ENCODE results near the gene SLC41A3. TPM values are rescaled to one million over a fixed set of nuclear protein-coding genes. Genes with fewer than 3 reads are reported as not detected.
"Not testable (repeated sequence)": the region's sequence is repeated elsewhere in the genome, so short reads cannot be mapped to it uniquely, and the experiment has no call there.

SLC41A3 gene
- total RNA-seq, 1 donor from 2014 or later: 17.9 TPM

DNA sequence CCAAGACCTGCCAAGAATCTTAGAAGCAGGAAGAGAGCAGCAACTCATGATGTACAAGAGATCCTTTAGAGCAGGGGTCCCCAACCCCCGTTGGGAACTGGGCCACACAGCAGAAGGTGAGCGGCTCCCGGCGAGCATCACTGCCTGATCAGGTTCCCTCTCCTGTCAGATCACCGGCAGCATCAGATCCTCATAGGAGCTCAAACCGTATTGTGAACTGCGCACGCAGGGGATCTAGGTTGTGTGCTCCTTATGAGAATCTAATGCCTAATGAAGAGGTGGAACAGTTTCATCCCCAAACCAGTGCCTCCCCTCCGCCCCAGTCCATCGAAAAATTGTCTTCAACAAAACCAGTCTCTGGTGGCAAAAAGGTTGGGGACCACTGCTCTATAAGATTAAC lies 13.8 kb downstream of the SLC41A3 start:
- intact Hi-C loops (cut with micrococcal nuclease): no loop called here
- H3K9me3 Mint-ChIP-seq: peaks cover 4% of the 10 kb centered on the region

DNA sequence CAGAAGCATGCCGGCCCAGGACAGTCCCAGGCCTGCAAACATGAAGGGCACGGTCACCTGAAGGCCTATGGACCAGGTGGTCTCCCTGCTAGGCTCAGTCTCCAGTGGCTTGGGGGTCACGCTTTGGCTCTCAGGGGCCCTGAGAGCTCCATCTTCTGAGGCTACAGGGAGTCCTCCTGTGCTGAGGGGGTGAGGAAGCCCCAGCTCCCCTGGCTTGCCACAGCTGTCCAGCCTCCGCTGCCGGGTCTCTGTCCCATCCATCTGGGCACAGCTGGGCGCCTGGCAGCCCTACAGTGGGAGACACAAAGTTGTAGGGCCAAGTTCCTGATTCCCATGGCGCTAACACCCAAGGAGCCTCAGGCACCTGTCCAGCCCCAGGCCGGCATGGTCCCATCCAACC lies 16.0 kb downstream of the SLC41A3 start:
- peaks cover 4% of the 10 kb centered on the region for H3K9me3 Mint-ChIP-seq
- H3K27me3 Mint-ChIP-seq: peaks cover 3% of the 10 kb centered on the region
- peaks cover 5% of the 10 kb centered on the region for H3K4me1 Mint-ChIP-seq
- H3K27ac Mint-ChIP-seq: no peak overlapping the region
- H3K4me3 Mint-ChIP-seq: no peak overlapping the region
- peaks cover 2% of the 10 kb centered on the region for H3K36me3 Mint-ChIP-seq (ENCODE audit: low read depth)
- intact Hi-C loops (cut with micrococcal nuclease): no loop called here
- no peak for DNase-seq

More for the DNA sequence above, 13.8 kb downstream of the SLC41A3 start:
- Mint-ChIP-seq H3K4me3 (no peak overlapping the region), H3K36me3 (ENCODE audit: low read depth) (peaks cover 2% of the 10 kb centered on the region), H3K4me1 (no peaks in the 10 kb centered on the region), H3K27ac (no peak overlapping the region), H3K27me3 (peaks cover 5% of the 10 kb centered on the region)
- no peak for DNase-seq

DNA sequence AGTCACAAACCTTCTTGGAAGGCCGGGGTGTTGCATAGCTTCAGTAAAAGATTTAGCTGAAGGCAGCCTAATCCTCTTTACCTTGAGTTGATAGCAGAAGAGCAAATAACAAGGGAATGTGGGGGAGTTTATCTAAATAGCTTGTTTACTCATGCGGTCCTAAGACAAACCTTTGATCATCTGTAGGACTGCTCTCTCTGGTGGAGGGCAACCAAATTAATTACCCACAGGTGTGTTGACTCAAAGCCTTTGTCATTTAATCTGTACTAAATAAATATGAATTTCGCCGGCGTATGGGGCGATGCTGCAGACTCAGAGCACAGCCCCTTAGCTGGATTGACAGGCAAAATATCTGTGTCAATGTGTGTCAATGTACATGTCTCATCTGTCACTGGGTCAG lies 17.2 kb downstream of the SLC41A3 start:
- H3K4me3 Mint-ChIP-seq; H3K4me1 Mint-ChIP-seq; H3K9me3 Mint-ChIP-seq; DNase-seq; H3K36me3 Mint-ChIP-seq (ENCODE audit: low read depth); H3K27me3 Mint-ChIP-seq; intact Hi-C loops (cut with micrococcal nuclease); H3K27ac Mint-ChIP-seq: not testable (repeated sequence)

DNA sequence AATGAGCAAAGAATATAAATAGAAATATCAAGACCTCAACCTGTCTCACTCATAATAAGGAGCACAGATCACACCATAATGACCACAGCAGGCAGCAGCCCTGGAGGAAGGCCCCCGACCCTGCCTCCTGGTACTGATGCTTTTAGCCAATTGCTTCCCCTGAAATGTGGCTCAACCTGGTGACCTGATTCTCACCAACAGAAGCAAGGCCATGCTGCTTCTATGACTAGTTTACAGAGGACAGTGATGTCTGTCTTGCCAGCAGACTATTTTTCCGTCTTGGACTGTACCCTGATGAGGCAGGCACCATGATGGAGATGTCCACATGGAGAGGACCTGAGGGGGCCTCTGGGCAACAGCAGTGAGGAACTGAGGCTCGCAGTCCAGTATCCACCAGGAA lies 18.0 kb downstream of the SLC41A3 start:
- Mint-ChIP-seq H3K27me3 (no peaks in the 10 kb centered on the region), H3K9me3 (no peaks in the 10 kb centered on the region), H3K4me3 (no peak overlapping the region), H3K27ac (no peak overlapping the region), H3K36me3 (ENCODE audit: low read depth) (no peaks in the 10 kb centered on the region), H3K4me1 (peaks cover 5% of the 10 kb centered on the region)
- no peak for DNase-seq
- intact Hi-C loops (cut with micrococcal nuclease): no loop called here

DNA sequence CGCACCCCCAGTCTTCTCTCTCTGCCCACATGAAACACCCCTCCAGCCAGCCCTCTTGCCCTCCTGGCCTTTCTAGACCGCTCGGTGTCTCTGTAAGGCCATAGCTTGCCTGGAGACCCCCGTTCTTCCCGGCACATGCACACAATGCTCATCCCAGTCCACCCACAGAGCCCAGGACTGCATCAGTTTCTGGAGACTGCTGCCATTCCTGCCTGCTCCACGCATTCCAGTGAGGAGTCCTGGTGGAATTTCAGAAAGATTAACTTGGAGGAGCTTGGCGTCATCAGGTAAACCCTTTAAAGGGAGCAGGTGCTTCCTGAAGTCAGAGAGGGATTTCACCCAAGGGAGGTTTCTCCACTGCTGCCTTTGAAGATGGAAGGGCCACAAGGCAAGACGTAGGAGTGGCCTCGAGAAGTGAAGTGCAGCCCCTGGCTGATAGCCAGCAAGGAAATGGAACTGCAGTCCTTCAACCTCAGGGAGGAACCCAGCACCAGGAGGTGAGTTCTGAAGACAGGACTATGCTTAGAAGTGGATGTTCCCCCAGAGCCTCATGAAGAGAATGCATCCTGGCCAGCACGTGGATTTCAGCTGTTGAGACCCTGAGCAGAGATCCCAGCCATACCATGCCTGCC lies 19.2 kb downstream of the SLC41A3 start:
- Mint-ChIP-seq H3K4me3 (no peak overlapping the region), H3K4me1 (peaks cover 5% of the 10 kb centered on the region), H3K27ac (no peak overlapping the region), H3K9me3 (no peaks in the 10 kb centered on the region), H3K27me3 (no peaks in the 10 kb centered on the region), H3K36me3 (ENCODE audit: low read depth) (no peaks in the 10 kb centered on the region)
- intact Hi-C loops (cut with micrococcal nuclease): no loop called here
- no peak for DNase-seq

DNA sequence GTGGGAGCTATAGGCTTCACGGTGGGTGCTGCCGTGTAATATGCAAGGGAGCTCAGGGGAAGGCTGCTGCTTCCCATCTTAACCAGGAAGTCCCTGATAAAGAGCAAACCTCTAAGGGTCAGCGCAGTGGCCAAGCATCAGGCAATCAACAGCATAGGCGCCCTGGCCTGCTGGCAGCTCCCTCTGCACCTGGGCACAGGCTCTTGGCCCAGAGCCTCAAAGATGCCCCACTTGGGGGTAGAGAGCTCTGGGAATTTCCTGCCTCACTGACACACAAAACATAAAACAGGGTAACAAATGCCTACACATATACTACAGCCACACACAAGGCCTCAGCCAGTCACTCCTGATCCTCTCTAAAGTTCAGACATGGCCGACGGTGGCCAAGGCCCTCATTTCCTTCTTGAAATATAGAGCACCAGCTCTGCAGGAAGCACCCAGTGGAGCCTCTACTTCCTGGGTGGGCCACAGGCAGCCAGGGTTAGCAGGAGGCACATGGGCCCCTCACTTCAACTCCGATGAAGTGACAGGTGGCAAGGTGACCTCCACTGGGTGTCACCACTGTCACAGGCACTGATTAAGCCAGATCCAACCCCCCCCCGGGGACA lies 20.5 kb downstream of the SLC41A3 start:
- peaks cover 5% of the 10 kb centered on the region for H3K4me1 Mint-ChIP-seq
- H3K4me3 Mint-ChIP-seq: no peak overlapping the region
- H3K27me3 Mint-ChIP-seq: no peaks in the 10 kb centered on the region
- peak; percentile 51 for DNase-seq
- intact Hi-C loops (cut with micrococcal nuclease): no loop called here
- no peaks in the 10 kb centered on the region for H3K9me3 Mint-ChIP-seq
- H3K36me3 Mint-ChIP-seq (ENCODE audit: low read depth): no peaks in the 10 kb centered on the region
- H3K27ac Mint-ChIP-seq: peak overlapping the region; percentile 41

DNA sequence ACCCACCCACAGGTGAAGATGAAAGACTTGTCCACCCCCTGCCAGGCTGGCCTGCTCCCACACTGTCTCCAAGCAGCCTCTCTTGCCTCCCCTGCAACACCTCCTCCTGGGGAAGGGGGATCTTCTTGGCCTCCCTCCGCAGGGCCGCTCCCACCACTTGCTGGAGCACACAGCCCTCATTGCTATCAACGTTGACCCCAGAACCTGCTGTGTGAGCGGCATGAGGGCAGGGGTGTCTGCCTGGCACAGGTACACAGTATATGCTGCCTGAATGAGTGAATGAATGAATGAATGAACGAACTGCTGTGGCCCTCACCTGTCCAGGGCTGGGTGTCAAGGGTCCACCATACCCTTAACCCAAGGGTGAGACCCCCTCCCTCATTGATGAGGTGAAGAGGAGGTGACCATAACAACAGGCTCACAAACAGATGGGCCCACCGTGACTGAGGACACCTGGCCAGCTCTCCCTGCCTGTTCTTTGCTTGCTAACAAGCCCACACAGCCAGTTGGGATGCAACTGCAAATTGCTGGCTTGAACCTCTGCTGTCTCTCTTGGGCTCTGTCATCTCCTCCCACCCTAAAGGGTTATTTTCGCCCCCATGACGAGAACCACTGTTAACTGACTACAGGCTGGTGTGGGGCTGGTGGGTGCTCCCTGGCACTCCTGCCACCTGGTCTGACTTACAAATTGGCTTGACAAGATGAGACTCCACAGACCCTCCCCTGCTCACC lies 22.5 kb downstream of the SLC41A3 start:
- Mint-ChIP-seq H3K36me3 (ENCODE audit: low read depth) (no peaks in the 10 kb centered on the region), H3K4me3 (no peak overlapping the region), H3K27ac (no peak overlapping the region), H3K27me3 (no peaks in the 10 kb centered on the region), H3K4me1 (peaks cover 5% of the 10 kb centered on the region), H3K9me3 (no peaks in the 10 kb centered on the region)
- peak; percentile 41 for DNase-seq
- intact Hi-C loops (cut with micrococcal nuclease): no loop called here

DNA sequence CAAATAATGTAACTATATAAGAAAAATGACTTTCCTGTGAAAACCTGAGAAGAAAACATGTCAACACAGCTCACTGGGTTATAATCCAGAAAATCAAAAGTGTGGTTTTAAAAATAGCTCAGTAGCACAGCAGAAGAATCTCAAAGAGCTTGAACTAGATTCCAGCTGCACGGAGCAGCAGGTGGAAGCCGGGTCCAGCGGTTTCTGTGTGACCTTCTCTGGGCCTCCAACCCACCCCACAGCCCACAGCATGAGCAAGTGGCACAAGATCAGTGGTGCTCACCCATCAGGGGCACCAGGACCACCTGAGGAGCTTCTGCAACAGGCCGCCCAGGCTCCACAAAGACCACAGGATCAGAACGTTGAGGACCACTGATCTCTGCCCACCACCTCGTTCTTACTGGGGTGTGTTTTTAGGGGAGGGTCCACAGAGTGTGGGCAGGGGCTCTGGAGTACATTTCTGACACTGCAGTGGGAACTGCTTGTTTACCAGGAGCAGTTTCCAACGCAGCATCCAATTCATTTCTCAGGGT lies 23.2 kb downstream of the SLC41A3 start:
- no peaks in the 10 kb centered on the region for H3K36me3 Mint-ChIP-seq (ENCODE audit: low read depth)
- DNase-seq: peak; percentile 49
- peaks cover 5% of the 10 kb centered on the region for H3K4me1 Mint-ChIP-seq
- no peak overlapping the region for H3K4me3 Mint-ChIP-seq
- no peaks in the 10 kb centered on the region for H3K9me3 Mint-ChIP-seq
- intact Hi-C loops (cut with micrococcal nuclease): no loop called here
- H3K27ac Mint-ChIP-seq: no peak overlapping the region
- H3K27me3 Mint-ChIP-seq: no peaks in the 10 kb centered on the region

DNA sequence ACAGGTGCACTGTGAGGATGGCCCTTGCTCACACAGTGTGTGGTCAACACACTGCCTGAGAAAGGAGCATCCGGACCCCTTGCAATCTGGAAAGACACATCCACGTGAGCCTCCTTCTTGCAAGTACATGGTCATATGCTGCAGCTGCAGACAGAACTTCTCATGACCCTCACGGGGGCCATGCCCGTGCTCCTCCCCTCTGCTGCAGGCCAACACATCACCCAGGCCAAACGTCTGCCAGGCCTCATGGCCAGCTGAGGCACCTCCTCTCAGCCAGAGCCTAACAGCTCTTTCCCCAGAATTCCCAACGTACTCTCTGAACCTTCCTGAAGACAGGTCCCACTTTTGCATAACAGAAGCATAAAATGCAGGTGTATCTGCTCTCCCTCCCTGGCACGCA lies 25.3 kb downstream of the SLC41A3 start:
- no peak for DNase-seq
- H3K4me3 Mint-ChIP-seq: no peak overlapping the region
- H3K27me3 Mint-ChIP-seq: no peaks in the 10 kb centered on the region
- no peak overlapping the region for H3K27ac Mint-ChIP-seq
- H3K4me1 Mint-ChIP-seq: peaks cover 5% of the 10 kb centered on the region
- H3K36me3 Mint-ChIP-seq (ENCODE audit: low read depth): no peaks in the 10 kb centered on the region
- intact Hi-C loops (cut with micrococcal nuclease): no loop called here
- H3K9me3 Mint-ChIP-seq: no peaks in the 10 kb centered on the region

DNA sequence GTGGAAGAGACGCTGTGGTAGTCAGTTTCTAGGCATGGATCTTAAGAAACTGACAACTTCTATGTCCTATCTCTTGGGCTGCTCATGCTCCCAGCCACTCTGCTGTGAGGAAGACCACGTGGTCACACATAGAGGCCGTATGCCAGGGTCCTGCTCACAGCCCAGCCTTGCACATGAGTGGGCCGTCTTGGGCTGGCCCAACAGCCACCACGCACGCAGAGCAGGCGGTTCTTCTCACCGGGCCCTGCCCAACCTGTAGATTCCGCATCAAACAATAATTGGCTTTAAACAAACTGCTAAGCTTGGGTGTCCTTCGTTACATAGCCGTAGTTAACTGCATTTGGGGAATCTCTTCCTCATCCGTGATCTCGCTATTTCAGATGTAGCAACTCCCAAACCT lies 26.0 kb downstream of the SLC41A3 start:
- Mint-ChIP-seq H3K4me1 (peaks cover 4% of the 10 kb centered on the region), H3K4me3 (no peak overlapping the region), H3K27me3 (no peaks in the 10 kb centered on the region), H3K9me3 (no peaks in the 10 kb centered on the region), H3K27ac (no peak overlapping the region), H3K36me3 (ENCODE audit: low read depth) (no peaks in the 10 kb centered on the region)
- DNase-seq: peak; percentile 46
- intact Hi-C loops (cut with micrococcal nuclease): no loop called here

DNA sequence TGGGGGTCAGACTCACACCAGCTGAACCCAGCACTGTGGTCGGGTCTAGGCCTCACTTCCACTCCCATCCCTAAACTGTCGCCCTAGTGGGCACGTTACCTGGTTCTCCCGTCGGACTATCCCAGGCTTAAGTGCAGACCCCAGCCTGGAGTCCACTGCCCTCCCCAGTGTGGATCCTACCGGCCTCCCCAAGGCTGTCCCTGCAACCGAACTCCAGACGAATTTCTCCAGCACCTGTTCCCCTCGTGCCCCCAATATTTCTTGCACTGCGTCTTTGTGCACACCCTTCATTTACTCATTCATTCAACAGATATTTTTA lies 26.5 kb downstream of the SLC41A3 start:
- no peaks in the 10 kb centered on the region for H3K27me3 Mint-ChIP-seq
- no peaks in the 10 kb centered on the region for H3K9me3 Mint-ChIP-seq
- intact Hi-C loops (cut with micrococcal nuclease): no loop called here
- H3K4me1 Mint-ChIP-seq: peaks cover 5% of the 10 kb centered on the region
- DNase-seq: no peak
- H3K27ac Mint-ChIP-seq: no peak overlapping the region
- no peak overlapping the region for H3K4me3 Mint-ChIP-seq
- H3K36me3 Mint-ChIP-seq (ENCODE audit: low read depth): no peaks in the 10 kb centered on the region

DNA sequence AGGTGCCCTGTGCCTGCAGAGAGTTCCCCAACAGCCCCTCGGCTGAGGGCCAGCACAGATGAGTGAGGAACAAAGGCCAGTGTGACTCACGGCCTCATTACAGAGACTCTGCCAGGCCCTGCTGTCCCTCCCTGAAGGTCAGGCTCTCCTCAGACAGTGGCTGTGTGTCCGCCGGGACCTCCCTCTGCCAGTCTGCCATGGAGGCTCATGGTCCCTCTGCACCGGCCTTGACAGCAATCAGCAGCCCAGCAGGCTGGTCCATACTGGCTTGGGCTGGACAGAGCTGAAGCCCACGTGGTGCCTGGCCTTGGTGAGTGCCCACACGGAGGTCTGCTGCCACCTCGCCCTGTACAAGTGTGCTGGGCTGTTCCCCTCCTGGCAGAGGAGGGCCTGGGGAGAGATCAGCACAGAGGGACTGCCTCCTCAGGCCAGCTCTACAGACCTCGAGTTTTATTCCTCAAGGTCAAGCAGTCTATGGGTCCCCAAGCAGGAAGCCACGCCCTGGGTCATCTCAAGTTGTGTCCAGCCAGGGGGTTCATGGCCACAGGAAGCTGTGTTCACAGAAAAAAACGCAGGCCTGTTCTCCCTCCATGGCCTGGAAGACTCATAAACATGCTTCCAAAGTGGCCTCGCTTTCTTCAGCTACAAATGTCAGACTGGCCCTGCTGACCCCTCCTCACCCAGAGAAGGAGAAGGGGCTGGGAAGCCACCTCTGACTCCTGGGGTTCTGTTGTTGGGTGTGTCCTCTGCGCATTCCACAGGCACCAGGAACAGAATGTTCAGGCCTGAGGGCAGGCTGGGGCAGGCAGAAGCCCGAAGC lies 27.0 kb downstream of the SLC41A3 start:
- no peak overlapping the region for H3K4me3 Mint-ChIP-seq
- H3K4me1 Mint-ChIP-seq: peaks cover 9% of the 10 kb centered on the region
- H3K27me3 Mint-ChIP-seq: no peaks in the 10 kb centered on the region
- no peaks in the 10 kb centered on the region for H3K9me3 Mint-ChIP-seq
- intact Hi-C loops (cut with micrococcal nuclease): no loop called here
- DNase-seq: peak; percentile 45
- no peaks in the 10 kb centered on the region for H3K36me3 Mint-ChIP-seq (ENCODE audit: low read depth)
- no peak overlapping the region for H3K27ac Mint-ChIP-seq

DNA sequence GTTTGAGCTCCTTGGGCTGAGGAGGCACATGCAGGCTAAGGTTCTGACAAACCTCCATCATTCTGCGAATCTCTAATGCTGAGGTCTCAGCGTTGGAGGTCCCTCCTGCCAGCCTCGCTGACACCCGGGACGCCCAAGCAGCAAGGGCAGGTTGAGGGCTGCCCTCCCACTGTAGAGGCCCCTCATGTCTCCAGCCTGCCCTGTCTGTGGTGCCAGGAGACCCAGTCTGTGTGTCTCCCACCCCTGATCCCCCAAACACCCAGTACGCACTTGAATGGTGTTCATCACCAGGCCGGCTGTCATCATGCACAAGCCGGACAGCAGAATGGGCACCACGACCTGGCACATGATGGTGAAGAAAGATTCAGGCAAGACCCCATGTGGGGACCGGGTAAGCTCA lies 27.8 kb downstream of the SLC41A3 start:
- H3K4me1 Mint-ChIP-seq: peaks cover 9% of the 10 kb centered on the region
- H3K27me3 Mint-ChIP-seq: no peaks in the 10 kb centered on the region
- peak; percentile 35 for DNase-seq
- H3K4me3 Mint-ChIP-seq: no peak overlapping the region
- H3K36me3 Mint-ChIP-seq (ENCODE audit: low read depth): no peaks in the 10 kb centered on the region
- no peaks in the 10 kb centered on the region for H3K9me3 Mint-ChIP-seq
- H3K27ac Mint-ChIP-seq: no peak overlapping the region
- intact Hi-C loops (cut with micrococcal nuclease): no loop called here

DNA sequence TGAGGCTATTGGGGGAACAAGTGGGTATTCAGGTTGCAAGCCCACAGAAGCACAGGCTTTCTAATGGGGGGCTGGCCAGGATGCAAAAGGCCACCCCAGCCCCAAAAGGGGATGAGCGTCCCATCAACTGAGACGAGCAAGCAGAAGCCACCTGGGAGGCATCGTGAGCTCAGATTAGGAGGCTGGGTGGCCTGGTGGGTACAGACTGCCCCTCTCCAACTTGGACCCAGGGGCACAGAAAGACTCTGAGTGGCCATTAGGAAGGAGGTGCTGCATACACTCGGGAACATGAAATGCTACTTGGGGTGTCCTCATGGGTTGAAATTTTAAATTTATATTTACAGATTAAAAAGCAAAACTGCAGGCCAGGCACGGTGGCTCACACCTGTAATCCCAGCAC lies 29.1 kb downstream of the SLC41A3 start:
- Mint-ChIP-seq H3K9me3 (no peaks in the 10 kb centered on the region), H3K4me3 (no peak overlapping the region), H3K27me3 (no peaks in the 10 kb centered on the region), H3K4me1 (peaks cover 9% of the 10 kb centered on the region), H3K36me3 (ENCODE audit: low read depth) (no peaks in the 10 kb centered on the region), H3K27ac (no peak overlapping the region)
- intact Hi-C loops (cut with micrococcal nuclease): no loop called here
- DNase-seq: peak; percentile 17
